ENCODE data around the gene ADRA2A. TPM values are rescaled to one million over a fixed set of nuclear protein-coding genes. Genes with fewer than 3 reads are reported as not detected.

Gene ADRA2A
- total RNA-seq, 1 donor from 2014 or later = 2.0 TPM

Small RNAs within 50 kb of the gene (small RNA-seq; reads per million reads assigned to genes)
- gene AL355863.1 (ENCODE audit: low replicate concordance) = not detected

Other genes starting within 250 kb of the ADRA2A start
- gene PDCD4, start 205.1 kb upstream of the ADRA2A start, total RNA-seq = 205 TPM
- gene BBIP1, start 157.8 kb upstream of the ADRA2A start, total RNA-seq = 13.8 TPM
- 73.8 TPM for gene SHOC2, start 157.4 kb upstream of the ADRA2A start, total RNA-seq